SJSA1 (cell line): ENCODE measurements around the gene FAM20A. TPM values are rescaled to one million over a fixed set of nuclear protein-coding genes. Genes with fewer than 3 reads are reported as not detected.
A peak's percentile ranks its signal among the peaks of the same experiment; 100 is the strongest.
"Not testable (repeated sequence)": the region's sequence is repeated elsewhere in the genome, so short reads cannot be mapped to it uniquely, and the experiment has no call there.

Source experiments
- DNase-seq, 2 experiments: peaks; one replicate each; pipeline ENCODE4 v3.0.0-alpha.2; 2015 to 2020; ENCODE audit warnings: low spot score in 2 of 2, low read depth in 1 of 2
- H3K27ac ChIP-seq: fragments of 250-450 bp; sonication (Bioruptor Pico); 2 replicates; pipeline ENCODE4 v1.5.1; 2020; ENCODE audit warnings: mild to moderate bottlenecking, moderate library complexity
- H3K27me3 ChIP-seq: fragments of 250-450 bp; sonication (Bioruptor Pico); replicated peaks from 2 replicates; pipeline ENCODE4 v1.5.1; 2020; ENCODE audit warnings: mild to moderate bottlenecking, moderate library complexity
- H3K36me3 ChIP-seq: fragments of 250-450 bp; sonication (Bioruptor Pico); 2 replicates; pipeline ENCODE4 v1.5.1; 2020; ENCODE audit warnings: mild to moderate bottlenecking
- H3K4me1 ChIP-seq: fragments of 250-450 bp; sonication (Bioruptor Pico); replicated peaks from 2 replicates; pipeline ENCODE4 v1.6.1; 2021; ENCODE audit warnings: mild to moderate bottlenecking
- H3K4me3 ChIP-seq: fragments of 250-450 bp; sonication (Bioruptor Pico); 2 replicates; pipeline ENCODE4 v1.5.1; 2020; ENCODE audit warnings: mild to moderate bottlenecking
- H3K9me3 ChIP-seq: fragments of 250-450 bp; sonication (Bioruptor Pico); replicated peaks from 2 replicates; pipeline ENCODE4 v1.5.1; 2020; ENCODE audit warnings: mild to moderate bottlenecking
- total RNA-seq: library from RNA; depleted of rRNA; stranded (reverse); fragments of >200 nt; shearing (Covaris generic); gene quantifications from 2 replicates; pipeline ENCODE4 v1.2.3, GENCODE V29; 2014

Gene FAM20A
- total RNA-seq, 1 experiment from 2014 or later, result not detected

DNA sequence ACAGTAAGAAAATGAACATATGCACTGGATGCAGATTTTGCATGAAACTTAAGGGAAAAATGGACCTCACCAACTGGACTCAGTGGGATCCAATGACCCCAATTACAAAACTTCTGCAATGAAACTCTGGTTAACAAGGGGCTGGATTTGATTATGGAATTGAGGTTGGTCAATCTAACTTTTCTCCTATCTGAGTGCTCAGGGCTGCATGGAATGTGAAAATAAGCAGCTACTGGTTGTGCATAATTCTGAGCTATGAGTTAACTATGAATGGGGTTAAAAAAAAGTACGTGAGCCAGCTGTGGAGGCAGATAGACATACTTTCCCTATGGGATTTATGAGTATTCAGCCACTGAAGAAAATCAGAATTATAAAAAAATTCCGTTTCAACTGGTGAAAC, 9.2 kb downstream of the FAM20A start:
- H3K27ac ChIP-seq, result no peak overlapping the region
- H3K36me3 ChIP-seq, result no peaks in the 10 kb centered on the region
- no peaks in the 10 kb centered on the region for H3K4me1 ChIP-seq
- no peaks in the 10 kb centered on the region for H3K9me3 ChIP-seq
- no peaks in the 10 kb centered on the region for H3K27me3 ChIP-seq
- no peak overlapping the region for H3K4me3 ChIP-seq
- no peak for DNase-seq

- DNase-seq, result no peak
- H3K27ac ChIP-seq, result no peak overlapping the region
- no peaks in the 10 kb centered on the region for H3K4me1 ChIP-seq
- H3K4me3 ChIP-seq, result no peak overlapping the region
- H3K27me3 ChIP-seq, result no peaks in the 10 kb centered on the region
- no peaks in the 10 kb centered on the region for H3K9me3 ChIP-seq
- H3K36me3 ChIP-seq, result no peaks in the 10 kb centered on the region
Observed at GRCh38 chr17:68591583-68591982, 9.6 kb downstream of the FAM20A start.

GRCh38 chr17:68589086-68589485, 12.1 kb downstream of the FAM20A start:
- H3K27me3 ChIP-seq, result no peaks in the 10 kb centered on the region
- no peaks in the 10 kb centered on the region for H3K36me3 ChIP-seq
- peaks cover 3% of the 10 kb centered on the region; the same call in 1 of the 2 replicates for H3K9me3 ChIP-seq
- no peak overlapping the region for H3K4me3 ChIP-seq
- no peak overlapping the region for H3K27ac ChIP-seq
- DNase-seq, result peak in 1 of 2 experiments; percentile 30
- no peaks in the 10 kb centered on the region for H3K4me1 ChIP-seq

- Histone ChIP-seq H3K27me3 (no peaks in the 10 kb centered on the region), H3K4me1 (no peaks in the 10 kb centered on the region), H3K4me3 (no peak overlapping the region), H3K36me3 (no peaks in the 10 kb centered on the region), H3K9me3 (peaks cover 3% of the 10 kb centered on the region; the same call in 1 of the 2 replicates), H3K27ac (no peak overlapping the region)
- DNase-seq, result no peak
Observed at GRCh38 chr17:68588362-68588761, 12.8 kb downstream of the FAM20A start.

- DNase-seq, result no peak
- Histone ChIP-seq H3K4me3 (no peak overlapping the region), H3K9me3 (peaks cover 3% of the 10 kb centered on the region; the same call in 1 of the 2 replicates), H3K27me3 (no peaks in the 10 kb centered on the region), H3K27ac (no peak overlapping the region), H3K36me3 (no peaks in the 10 kb centered on the region), H3K4me1 (no peaks in the 10 kb centered on the region)
Observed at GRCh38 chr17:68587847-68588246, 13.3 kb downstream of the FAM20A start.

DNA sequence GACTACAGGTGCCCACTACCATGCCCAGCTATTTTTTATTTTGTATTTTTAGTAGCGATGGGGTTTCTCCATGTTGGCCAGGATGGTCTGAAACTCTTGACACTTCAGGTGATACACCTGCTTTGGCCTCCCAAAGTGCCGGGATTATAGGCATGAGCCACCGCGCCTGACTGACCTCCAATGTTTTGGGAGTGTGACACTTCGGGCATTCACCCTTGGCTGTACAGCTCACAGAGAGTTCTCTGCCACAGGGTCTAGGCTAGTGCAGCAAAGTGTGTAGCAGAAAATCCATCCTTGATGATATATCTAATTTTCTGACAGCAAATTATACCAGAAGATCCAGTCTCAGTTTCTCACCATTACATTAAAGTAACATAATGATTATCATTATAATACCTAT, 14.1 kb downstream of the FAM20A start:
- H3K27ac ChIP-seq, result no peak overlapping the region
- no peaks in the 10 kb centered on the region for H3K27me3 ChIP-seq
- no peak for DNase-seq
- no peaks in the 10 kb centered on the region for H3K4me1 ChIP-seq
- H3K4me3 ChIP-seq, result no peak overlapping the region
- no peaks in the 10 kb centered on the region for H3K36me3 ChIP-seq
- peaks cover 3% of the 10 kb centered on the region; the same call in 1 of the 2 replicates for H3K9me3 ChIP-seq

- no peak for DNase-seq
- H3K27ac ChIP-seq, result no peak overlapping the region
- no peaks in the 10 kb centered on the region for H3K4me1 ChIP-seq
- no peaks in the 10 kb centered on the region for H3K27me3 ChIP-seq
- H3K36me3 ChIP-seq, result no peaks in the 10 kb centered on the region
- H3K4me3 ChIP-seq, result no peak overlapping the region
- H3K9me3 ChIP-seq, result peaks cover 3% of the 10 kb centered on the region; the same call in 1 of the 2 replicates
Observed at GRCh38 chr17:68585643-68586042, 15.5 kb downstream of the FAM20A start.

DNA sequence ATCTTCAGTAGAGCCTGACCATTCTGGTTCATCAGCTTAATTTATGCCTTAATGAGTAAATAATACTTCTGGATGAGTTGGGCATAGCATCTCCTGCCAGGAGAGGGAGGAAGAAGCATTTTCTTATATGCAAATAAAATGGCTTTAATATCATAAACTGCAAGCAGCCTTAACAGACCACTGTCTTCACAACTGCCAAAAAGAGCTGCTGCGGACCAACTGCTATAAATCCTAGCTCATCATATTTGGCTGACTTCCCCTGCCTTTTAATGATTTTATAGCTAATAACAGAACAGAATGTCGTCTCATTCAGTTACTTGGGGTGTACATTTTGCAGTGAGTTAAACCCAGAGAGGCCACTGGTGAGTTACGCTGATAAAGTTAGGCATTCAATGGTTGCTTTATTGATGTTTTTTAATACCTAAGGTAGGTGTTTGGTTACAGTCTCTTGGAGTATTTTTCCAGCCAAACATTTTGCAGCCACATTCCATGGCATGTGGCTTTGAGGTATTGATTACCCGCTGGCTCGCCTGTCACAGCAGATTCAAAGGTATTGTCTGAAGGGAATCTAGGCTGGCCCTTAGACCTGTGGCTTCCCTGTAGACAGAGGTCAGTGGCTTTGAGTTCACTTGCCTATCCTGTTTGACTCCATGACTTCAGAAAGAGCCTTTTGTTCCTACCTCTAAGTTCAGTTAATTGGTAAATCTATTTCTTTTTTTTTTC, 16.4 kb downstream of the FAM20A start:
- no peaks in the 10 kb centered on the region for H3K4me1 ChIP-seq
- H3K9me3 ChIP-seq, result peaks cover 3% of the 10 kb centered on the region; the same call in 1 of the 2 replicates
- no peak overlapping the region for H3K27ac ChIP-seq
- H3K4me3 ChIP-seq, result no peak overlapping the region
- DNase-seq, result no peak
- H3K36me3 ChIP-seq, result no peaks in the 10 kb centered on the region
- no peaks in the 10 kb centered on the region for H3K27me3 ChIP-seq

DNA sequence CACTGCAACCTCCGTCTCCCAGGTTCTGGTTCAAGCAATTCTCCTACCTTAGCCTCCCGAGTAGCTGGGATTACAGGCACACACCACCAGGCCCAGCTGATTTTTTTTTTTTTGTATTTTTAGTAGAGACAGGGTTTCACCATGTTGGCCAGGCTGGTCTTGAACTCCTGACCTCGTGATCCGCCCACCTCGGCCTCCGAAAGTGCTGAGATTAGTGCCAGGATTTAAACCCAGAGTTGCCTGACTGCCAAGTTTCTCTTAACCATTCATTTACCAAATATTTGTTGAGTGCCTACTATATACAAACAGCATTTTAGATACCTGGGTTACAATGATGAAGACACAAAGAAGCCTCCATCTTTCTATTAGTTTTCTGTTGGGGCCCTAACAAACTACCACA, 18.3 kb downstream of the FAM20A start:
- not testable (repeated sequence) for H3K27me3 ChIP-seq, DNase-seq, H3K4me1 ChIP-seq, H3K27ac ChIP-seq, H3K36me3 ChIP-seq, H3K4me3 ChIP-seq, H3K9me3 ChIP-seq

GRCh38 chr17:68581863-68582645, 19.1 kb downstream of the FAM20A start:
- Histone ChIP-seq H3K9me3 (peaks cover 3% of the 10 kb centered on the region; the same call in 1 of the 2 replicates), H3K27ac (no peak overlapping the region)

GRCh38 chr17:68580236-68580770, 20.9 kb downstream of the FAM20A start:
- Histone ChIP-seq H3K36me3 (no peaks in the 10 kb centered on the region), H3K27me3 (no peaks in the 10 kb centered on the region), H3K9me3 (no peaks in the 10 kb centered on the region; the same call in 1 of the 2 replicates), H3K27ac (no peak overlapping the region), H3K4me3 (no peak overlapping the region), H3K4me1 (no peaks in the 10 kb centered on the region)
- DNase-seq, result no peak

More at GRCh38 chr17:68581863-68582645, 19.1 kb downstream of the FAM20A start:
- no peak for DNase-seq
- Histone ChIP-seq H3K4me1 (no peaks in the 10 kb centered on the region), H3K27me3 (no peaks in the 10 kb centered on the region), H3K4me3 (no peak overlapping the region), H3K36me3 (no peaks in the 10 kb centered on the region)

GRCh38 chr17:68579194-68579927, 21.8 kb downstream of the FAM20A start:
- Histone ChIP-seq H3K4me3 (no peak overlapping the region), H3K36me3 (no peaks in the 10 kb centered on the region), H3K27ac (no peak overlapping the region), H3K4me1 (no peaks in the 10 kb centered on the region), H3K9me3 (no peaks in the 10 kb centered on the region; the same call in 1 of the 2 replicates), H3K27me3 (no peaks in the 10 kb centered on the region)
- DNase-seq, result no peak

DNA sequence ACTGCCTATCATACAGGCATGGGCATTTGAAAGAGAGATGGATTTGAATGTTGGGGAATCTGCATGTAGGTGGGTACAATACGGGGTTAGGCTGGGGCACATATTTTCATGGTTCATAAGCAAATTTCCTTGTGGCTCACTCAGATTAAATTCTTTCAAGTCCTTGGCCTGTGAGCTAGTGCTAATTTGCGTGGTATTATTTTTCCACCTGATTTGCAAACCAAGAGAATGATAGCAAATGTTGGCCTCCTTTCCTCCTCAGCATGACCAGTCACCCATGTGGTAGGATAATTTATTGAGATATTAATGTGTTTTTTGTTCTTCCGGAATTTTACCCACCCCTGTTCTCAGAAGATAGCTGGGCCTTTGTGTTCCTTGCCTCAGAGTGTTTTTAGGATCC, 22.9 kb downstream of the FAM20A start:
- Histone ChIP-seq H3K9me3 (no peaks in the 10 kb centered on the region; the same call in 1 of the 2 replicates), H3K36me3 (no peaks in the 10 kb centered on the region), H3K4me3 (no peak overlapping the region), H3K27ac (no peak overlapping the region), H3K4me1 (no peaks in the 10 kb centered on the region), H3K27me3 (no peaks in the 10 kb centered on the region)
- DNase-seq, result no peak
